MM.1S (cell line): ENCODE measurements around the gene UPP2.

ENCODE experiments used
- DNase-seq: peaks from one replicate; pipeline ENCODE4 v3.0.0-alpha.2; 2015
- H2AFZ ChIP-seq: fragments of 300-600 bp; sonication (generic); 2 replicates; pipeline ENCODE4 v1.6.0; 2016; ENCODE audit warnings: antibody characterized with exemption, low read length
- H3F3A ChIP-seq: fragments of 300-600 bp; sonication (generic); 2 replicates; pipeline ENCODE4 v1.6.1; 2016; ENCODE audit warnings: mild to moderate bottlenecking, antibody characterized with exemption, low read length, moderate library complexity, mixed read lengths; ENCODE audit not compliant: insufficient read depth
- H3K27ac ChIP-seq: fragments of 300-600 bp; sonication (generic); 2 replicates; pipeline ENCODE4 v1.5.1; 2016; ENCODE audit warnings: mild to moderate bottlenecking, low read length
- H3K27me3 ChIP-seq: fragments of 300-600 bp; sonication (generic); replicated peaks from 2 replicates; pipeline ENCODE4 v1.6.0; 2016; ENCODE audit warnings: low read length; ENCODE audit not compliant: insufficient read depth
- H3K36me3 ChIP-seq: fragments of 300-600 bp; sonication (generic); replicated peaks from 2 replicates; pipeline ENCODE4 v1.6.1; 2016; ENCODE audit warnings: mild to moderate bottlenecking, low read length, mixed read lengths; ENCODE audit not compliant: insufficient read depth
- H3K4me1 ChIP-seq: fragments of 300-600 bp; sonication (generic); 2 replicates; pipeline ENCODE4 v1.6.1; 2016; ENCODE audit warnings: low read length, mixed read lengths
- H3K4me2 ChIP-seq: fragments of 300-600 bp; sonication (generic); 2 replicates; pipeline ENCODE4 v1.6.0; 2016; ENCODE audit warnings: low read depth, low read length
- H3K4me3 ChIP-seq: fragments of 300-600 bp; sonication (generic); 2 replicates; pipeline ENCODE4 v1.5.1; 2016; ENCODE audit warnings: low read length, mixed read lengths
- H3K79me2 ChIP-seq: fragments of 300-600 bp; sonication (generic); 2 replicates; pipeline ENCODE4 v1.6.1; 2016; ENCODE audit warnings: mixed run types, low read length, mixed read lengths
- H3K9ac ChIP-seq: fragments of 300-600 bp; sonication (generic); 2 replicates; pipeline ENCODE4 v1.6.1; 2016; ENCODE audit warnings: low read length, mixed read lengths
- H3K9me2 ChIP-seq: fragments of 300-600 bp; sonication (generic); replicated peaks from 2 replicates; pipeline ENCODE4 v1.6.1; 2016; ENCODE audit warnings: mild to moderate bottlenecking, low read length, mixed read lengths; ENCODE audit not compliant: insufficient read depth
- H3K9me3 ChIP-seq: fragments of 300-600 bp; sonication (generic); replicated peaks from 2 replicates; pipeline ENCODE4 v1.6.1; 2016; ENCODE audit warnings: mild to moderate bottlenecking, low read length, mixed read lengths; ENCODE audit not compliant: insufficient read depth
- H4K20me1 ChIP-seq: fragments of 300-600 bp; sonication (generic); 2 replicates; pipeline ENCODE4 v1.6.1; 2016; ENCODE audit warnings: mild to moderate bottlenecking, low read length, moderate library complexity, mixed read lengths; ENCODE audit not compliant: insufficient read depth
- CTCF ChIP-seq: fragments of 300-600 bp; sonication (generic); IDR thresholded peaks from 2 replicates; pipeline ENCODE4 v1.5.1; 2016; ENCODE audit warnings: antibody characterized with exemption, low read length, mixed read lengths
- EZH2 ChIP-seq: fragments of 300-600 bp; sonication (generic); optimal IDR thresholded peaks from 2 replicates; pipeline ENCODE3; 2017; ENCODE audit warnings: low read depth, mild to moderate bottlenecking, antibody characterized with exemption, low read length, mixed read lengths
- EZH2phosphoT487 ChIP-seq: fragments of 300-600 bp; sonication (generic); IDR thresholded peaks from 2 replicates; pipeline ENCODE4 v1.6.1; 2018; ENCODE audit warnings: antibody characterized with exemption, low read length

The UPP2 gene

GRCh38 chr2:158101384-158101926 is at the start of gene UPP2:
TSS of gene UPP2 (plus strand) at chr2:158101876. CDS start at chr2:158102064, 188 bp downstream.
- no peaks in the 10 kb centered on the region for H3K9me2 ChIP-seq
- no peak within 1 kb of the TSS for H2AFZ ChIP-seq
- DNase-seq: no peak
- no peaks in the 10 kb centered on the region for H3F3A ChIP-seq
- H3K9me3 ChIP-seq: no peaks in the 10 kb centered on the region
- H3K27me3 ChIP-seq: no peaks in the 10 kb centered on the region
- H3K4me2 ChIP-seq: no peak within 1 kb of the TSS
- H3K4me3 ChIP-seq: no peak within 1 kb of the TSS
- no peaks in the 10 kb centered on the region for H3K4me1 ChIP-seq
- H3K27ac ChIP-seq: no peak within 1 kb of the TSS
- TF ChIP-seq CTCF (no peak), EZH2 (no peak), EZH2phosphoT487 (no peak)
- no peaks in the 10 kb centered on the region for H3K79me2 ChIP-seq
- H4K20me1 ChIP-seq: no peaks in the 10 kb centered on the region
- no peak within 1 kb of the TSS for H3K9ac ChIP-seq
- H3K36me3 ChIP-seq: no peaks in the 10 kb centered on the region

- Histone ChIP-seq H3K36me3 (no peaks in the 10 kb centered on the region), H4K20me1 (no peaks in the 10 kb centered on the region), H3F3A (no peaks in the 10 kb centered on the region), H3K9me3 (no peaks in the 10 kb centered on the region), H3K9me2 (no peaks in the 10 kb centered on the region), H3K4me2 (no peak overlapping the region), H3K4me1 (no peaks in the 10 kb centered on the region), H3K9ac (no peak overlapping the region), H3K4me3 (no peak overlapping the region), H3K79me2 (no peaks in the 10 kb centered on the region), H3K27ac (no peak overlapping the region), H3K27me3 (no peaks in the 10 kb centered on the region), H2AFZ (no peak overlapping the region)
- TF ChIP-seq EZH2 (no peak), CTCF (no peak), EZH2phosphoT487 (no peak)
- no peak for DNase-seq
Observed at GRCh38 chr2:158052761-158053160, 48.9 kb upstream of the UPP2 start.

- Histone ChIP-seq H3K27me3 (no peaks in the 10 kb centered on the region), H3K9me3 (no peaks in the 10 kb centered on the region), H3F3A (no peaks in the 10 kb centered on the region), H3K9ac (no peak overlapping the region), H3K4me1 (no peaks in the 10 kb centered on the region), H3K4me3 (no peak overlapping the region), H3K79me2 (no peaks in the 10 kb centered on the region), H3K9me2 (no peaks in the 10 kb centered on the region), H3K27ac (no peak overlapping the region), H4K20me1 (no peaks in the 10 kb centered on the region), H3K4me2 (no peak overlapping the region), H2AFZ (no peak overlapping the region), H3K36me3 (no peaks in the 10 kb centered on the region)
- no peak for DNase-seq
- no peak for TF ChIP-seq EZH2
- TF ChIP-seq EZH2phosphoT487: no peak
- no peak for TF ChIP-seq CTCF
Observed at GRCh38 chr2:158056875-158057274, 44.8 kb upstream of the UPP2 start.
